ENCODE data around the gene FUNDC2.
A peak's percentile ranks its signal among the peaks of the same experiment; 100 is the strongest.

Gene FUNDC2

DNA sequence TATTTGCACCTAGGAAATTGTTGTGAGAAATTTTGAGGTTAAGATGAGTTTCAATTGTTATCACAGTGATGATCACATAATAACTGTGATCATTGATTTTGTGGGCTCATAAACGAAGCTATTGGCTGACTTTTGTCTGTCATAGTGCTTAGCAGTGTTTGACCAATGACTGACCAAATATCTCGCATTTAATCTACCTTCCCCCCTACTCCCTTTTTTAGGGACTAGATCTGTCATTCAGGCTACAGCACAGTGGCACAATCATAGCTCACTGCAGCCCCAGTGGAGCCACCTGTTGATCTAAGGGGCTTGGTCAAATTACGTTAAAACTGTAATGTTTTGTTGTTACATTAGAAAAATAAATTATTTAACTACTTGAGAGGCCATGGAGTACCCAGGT, 1.5 kb downstream of the FUNDC2 start:
- Histone ChIP-seq H3K36me3 (ENCODE audit: insufficient read depth, low read depth, low read length) (no peaks in the 10 kb centered on the region), H3K4me1 (ENCODE audit: insufficient read depth, low read length) (no peaks in the 10 kb centered on the region), H3K9ac (ENCODE audit: low read depth, low read length) (peak overlapping the region; percentile 95; the same call in 1 of the 2 replicates), H3K27ac (ENCODE audit: low read length) (no peak overlapping the region), H3K4me3 (ENCODE audit: low read length) (peak overlapping the region; percentile 96), H3K9me3 (ENCODE audit: insufficient read depth, low read depth, low read length) (no peaks in the 10 kb centered on the region), H3K27me3 (ENCODE audit: insufficient read depth, low read length) (no peaks in the 10 kb centered on the region)

DNA sequence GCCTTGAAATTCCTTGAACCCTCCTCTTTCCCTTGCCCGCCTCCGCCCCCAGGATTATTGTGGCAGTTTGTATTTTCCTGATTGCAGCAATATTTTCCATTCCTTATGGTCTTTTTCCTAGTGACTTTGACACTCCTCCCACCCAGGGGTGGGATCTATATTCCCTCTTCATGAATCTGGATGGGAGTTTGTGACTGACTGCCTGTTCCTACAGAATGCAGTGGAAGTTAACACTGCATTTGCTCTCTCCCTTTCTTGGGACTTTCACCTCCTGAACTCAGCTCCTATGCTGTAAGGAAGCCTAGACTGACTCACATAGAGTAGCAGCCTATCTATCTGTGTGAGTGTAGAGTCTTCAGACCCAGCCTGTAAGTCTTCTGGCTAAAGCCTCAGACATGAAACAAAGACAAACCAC, 2.2 kb downstream of the FUNDC2 start:
- Histone ChIP-seq H3K4me1 (ENCODE audit: insufficient read depth, low read length) (no peaks in the 10 kb centered on the region), H3K36me3 (ENCODE audit: insufficient read depth, low read depth, low read length) (no peaks in the 10 kb centered on the region; the same call in 1 of the 2 replicates), H3K9ac (ENCODE audit: low read depth, low read length) (no peak overlapping the region), H3K4me3 (ENCODE audit: low read length) (no peak overlapping the region), H3K27me3 (ENCODE audit: insufficient read depth, low read length) (no peaks in the 10 kb centered on the region), H3K27ac (ENCODE audit: low read length) (no peak overlapping the region), H3K9me3 (ENCODE audit: insufficient read depth, low read depth, low read length) (no peaks in the 10 kb centered on the region)

DNA sequence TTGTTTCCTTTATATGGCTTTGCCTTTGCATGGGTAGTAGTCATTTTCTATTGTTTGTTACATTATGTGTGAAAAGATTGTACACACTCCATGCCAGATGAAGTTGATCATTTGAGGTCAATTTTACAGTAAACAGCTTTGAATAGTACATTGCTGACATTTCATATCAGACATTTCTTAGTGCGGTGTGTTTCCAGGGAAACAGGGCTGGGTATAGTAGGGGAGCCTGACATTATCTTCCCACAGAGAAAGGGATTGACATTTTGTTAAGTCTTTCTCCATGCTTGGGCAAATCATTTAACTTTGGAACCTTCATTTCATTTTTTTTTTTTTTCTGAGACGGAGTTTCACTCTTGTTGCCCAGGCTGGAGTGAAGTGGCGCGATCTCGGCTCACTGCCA, 5.0 kb downstream of the FUNDC2 start:
- no peaks in the 10 kb centered on the region for H3K27me3 ChIP-seq (ENCODE audit: insufficient read depth, low read length)
- peaks cover 6% of the 10 kb centered on the region; the same call in 1 of the 2 replicates for H3K9me3 ChIP-seq (ENCODE audit: insufficient read depth, low read depth, low read length)

DNA sequence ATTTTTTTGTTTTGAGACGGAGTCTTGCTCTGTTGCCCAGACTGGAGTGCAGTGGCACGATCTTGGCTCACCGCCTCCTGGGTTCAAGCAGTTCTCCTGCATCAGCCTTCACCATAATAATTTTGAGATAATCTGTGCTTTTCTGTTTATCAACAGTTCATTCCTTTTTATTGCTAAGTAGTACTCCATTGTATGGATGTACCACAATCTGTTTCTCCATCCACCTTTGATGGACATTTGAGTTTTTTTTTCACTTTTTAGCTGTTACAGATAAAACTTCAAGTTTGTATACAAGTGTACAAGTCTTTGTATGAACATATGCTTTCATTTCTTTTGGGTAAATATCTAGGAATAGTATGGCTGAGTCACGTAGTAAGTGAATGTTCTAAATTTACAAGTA, 9.0 kb downstream of the FUNDC2 start:
- H3K9me3 ChIP-seq (ENCODE audit: insufficient read depth, low read depth, low read length): peaks cover 6% of the 10 kb centered on the region; the same call in 1 of the 2 replicates
- no peak overlapping the region for H3K4me3 ChIP-seq (ENCODE audit: low read length)
- peaks cover 10% of the 10 kb centered on the region; the same call in 1 of the 2 replicates for H3K36me3 ChIP-seq (ENCODE audit: insufficient read depth, low read depth, low read length)
- H3K9ac ChIP-seq (ENCODE audit: low read depth, low read length): no peak overlapping the region
- no peak overlapping the region for H3K27ac ChIP-seq (ENCODE audit: low read length)
- no peaks in the 10 kb centered on the region for H3K27me3 ChIP-seq (ENCODE audit: insufficient read depth, low read length)
- H3K4me1 ChIP-seq (ENCODE audit: insufficient read depth, low read length): no peaks in the 10 kb centered on the region

More for the DNA sequence above, 5.0 kb downstream of the FUNDC2 start:
- no peak overlapping the region for H3K27ac ChIP-seq (ENCODE audit: low read length)
- no peak overlapping the region for H3K4me3 ChIP-seq (ENCODE audit: low read length)
- H3K9ac ChIP-seq (ENCODE audit: low read depth, low read length): no peak overlapping the region
- H3K36me3 ChIP-seq (ENCODE audit: insufficient read depth, low read depth, low read length): peaks cover 10% of the 10 kb centered on the region; the same call in 1 of the 2 replicates
- no peaks in the 10 kb centered on the region for H3K4me1 ChIP-seq (ENCODE audit: insufficient read depth, low read length)

DNA sequence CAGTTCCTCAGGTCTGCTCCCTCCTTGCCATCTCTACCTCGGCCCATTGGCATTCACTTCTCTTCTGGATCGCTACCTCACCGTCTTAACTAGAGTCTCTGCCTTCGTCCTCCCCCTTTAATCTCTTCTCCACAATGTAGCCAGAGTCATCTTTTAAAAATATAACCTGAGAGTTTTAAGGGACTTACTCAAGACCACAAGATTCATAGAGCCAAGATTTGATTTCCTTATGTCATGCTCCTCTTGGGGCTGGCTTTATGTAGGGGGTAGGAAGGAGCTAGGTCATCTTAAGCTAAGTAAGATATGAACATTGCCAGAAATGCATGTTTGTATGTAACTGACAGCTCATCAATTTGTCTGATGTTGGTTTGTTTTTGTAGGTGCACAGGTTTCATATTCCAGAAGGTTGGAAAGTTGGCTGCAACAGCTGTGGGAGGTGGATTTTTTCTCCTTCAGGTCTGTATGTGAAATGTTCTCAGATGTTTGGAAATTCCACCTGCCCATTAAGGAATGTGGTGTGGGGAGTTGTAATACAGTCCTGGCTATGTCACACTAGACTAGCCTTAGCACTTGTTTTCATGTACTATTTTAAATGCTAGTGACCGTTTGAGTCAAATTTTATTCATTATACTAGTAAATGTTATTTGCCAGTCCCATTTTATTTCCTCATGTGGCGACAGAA, 19.6 kb downstream of the FUNDC2 start:
- H3K9me3 ChIP-seq (ENCODE audit: insufficient read depth, low read depth, low read length): no peaks in the 10 kb centered on the region
- H3K27ac ChIP-seq (ENCODE audit: low read length): no peak overlapping the region
- H3K4me1 ChIP-seq (ENCODE audit: insufficient read depth, low read length): no peaks in the 10 kb centered on the region; the same call in 1 of the 2 replicates
- H3K4me3 ChIP-seq (ENCODE audit: low read length): no peak overlapping the region
- H3K9ac ChIP-seq (ENCODE audit: low read depth, low read length): no peak overlapping the region
- H3K27me3 ChIP-seq (ENCODE audit: insufficient read depth, low read length): no peaks in the 10 kb centered on the region
- no peaks in the 10 kb centered on the region for H3K36me3 ChIP-seq (ENCODE audit: insufficient read depth, low read depth, low read length)

DNA sequence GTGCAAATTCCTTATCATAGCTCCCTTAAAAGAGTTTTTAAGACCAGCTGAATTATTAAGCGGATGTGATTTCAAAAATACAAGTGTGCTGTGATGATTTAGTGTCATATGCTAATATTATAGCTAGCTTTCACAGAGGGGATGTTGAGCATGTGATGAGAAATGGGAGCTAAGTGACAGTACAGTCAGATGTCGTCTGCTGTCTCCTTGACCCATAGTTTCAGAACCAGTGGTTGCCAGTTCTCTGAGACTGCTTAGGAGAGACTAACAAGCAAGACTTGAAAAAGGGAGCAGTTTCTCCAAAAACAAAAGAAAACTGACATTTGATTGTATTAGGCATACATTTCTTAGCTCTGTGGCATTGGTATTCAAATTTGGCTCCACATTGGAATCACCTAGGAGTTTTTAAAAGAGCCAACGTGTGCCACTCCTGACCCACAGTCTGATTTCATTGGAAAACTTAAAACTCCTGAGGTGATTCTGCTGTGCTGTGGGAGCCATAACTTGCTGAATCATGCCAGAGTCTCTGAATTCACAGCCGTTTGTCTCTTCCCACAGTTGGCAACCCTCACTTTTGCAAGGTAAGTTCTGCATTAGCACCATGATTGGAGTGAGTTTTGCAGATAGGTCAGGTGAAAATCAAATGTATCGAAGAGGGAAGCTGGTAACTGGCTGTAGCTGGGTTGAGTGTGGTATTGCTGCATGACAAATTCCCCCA, 20.3 kb downstream of the FUNDC2 start:
- Histone ChIP-seq H3K9me3 (ENCODE audit: insufficient read depth, low read depth, low read length) (no peaks in the 10 kb centered on the region), H3K27ac (ENCODE audit: low read length) (no peak overlapping the region), H3K4me1 (ENCODE audit: insufficient read depth, low read length) (no peaks in the 10 kb centered on the region; the same call in 1 of the 2 replicates), H3K9ac (ENCODE audit: low read depth, low read length) (no peak overlapping the region), H3K36me3 (ENCODE audit: insufficient read depth, low read depth, low read length) (peaks cover 4% of the 10 kb centered on the region; the same call in 1 of the 2 replicates), H3K27me3 (ENCODE audit: insufficient read depth, low read length) (no peaks in the 10 kb centered on the region), H3K4me3 (ENCODE audit: low read length) (no peak overlapping the region)

DNA sequence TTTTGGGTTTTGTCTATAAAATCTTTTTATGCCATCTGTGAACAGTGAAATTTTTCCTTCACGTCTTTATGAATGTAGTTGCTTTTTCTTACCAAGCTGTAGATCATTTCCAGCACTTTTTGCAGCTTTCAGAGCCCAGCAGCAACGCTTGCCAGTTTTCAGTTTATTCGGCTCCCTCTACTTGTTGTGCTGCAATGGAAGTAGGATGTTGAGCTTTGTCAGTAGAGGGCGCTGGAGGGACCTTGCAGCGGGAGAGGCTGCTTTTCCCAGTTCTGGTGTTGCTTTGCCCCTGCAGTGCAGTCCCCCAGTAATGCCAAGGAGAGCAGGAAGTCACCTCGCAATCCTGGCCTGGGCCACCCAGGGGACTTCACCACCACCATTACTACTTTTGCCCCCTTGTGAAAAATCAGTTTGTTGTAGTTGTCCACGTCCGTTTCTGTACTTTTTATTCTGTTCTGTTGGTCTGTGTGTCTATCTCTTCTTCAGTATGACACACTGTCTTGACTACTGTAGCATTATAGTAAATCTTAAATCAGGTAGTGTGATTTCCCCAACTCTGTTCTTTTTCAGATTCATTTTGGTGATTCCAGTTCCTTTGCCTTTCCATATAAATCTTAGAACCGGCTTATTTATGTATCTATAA, 22.5 kb downstream of the FUNDC2 start:
- Histone ChIP-seq H3K9me3 (ENCODE audit: insufficient read depth, low read depth, low read length) (no peaks in the 10 kb centered on the region), H3K36me3 (ENCODE audit: insufficient read depth, low read depth, low read length) (peaks cover 8% of the 10 kb centered on the region; the same call in 1 of the 2 replicates), H3K27ac (ENCODE audit: low read length) (no peak overlapping the region), H3K9ac (ENCODE audit: low read depth, low read length) (no peak overlapping the region), H3K4me1 (ENCODE audit: insufficient read depth, low read length) (no peaks in the 10 kb centered on the region; the same call in 1 of the 2 replicates), H3K4me3 (ENCODE audit: low read length) (no peak overlapping the region), H3K27me3 (ENCODE audit: insufficient read depth, low read length) (no peaks in the 10 kb centered on the region)

DNA sequence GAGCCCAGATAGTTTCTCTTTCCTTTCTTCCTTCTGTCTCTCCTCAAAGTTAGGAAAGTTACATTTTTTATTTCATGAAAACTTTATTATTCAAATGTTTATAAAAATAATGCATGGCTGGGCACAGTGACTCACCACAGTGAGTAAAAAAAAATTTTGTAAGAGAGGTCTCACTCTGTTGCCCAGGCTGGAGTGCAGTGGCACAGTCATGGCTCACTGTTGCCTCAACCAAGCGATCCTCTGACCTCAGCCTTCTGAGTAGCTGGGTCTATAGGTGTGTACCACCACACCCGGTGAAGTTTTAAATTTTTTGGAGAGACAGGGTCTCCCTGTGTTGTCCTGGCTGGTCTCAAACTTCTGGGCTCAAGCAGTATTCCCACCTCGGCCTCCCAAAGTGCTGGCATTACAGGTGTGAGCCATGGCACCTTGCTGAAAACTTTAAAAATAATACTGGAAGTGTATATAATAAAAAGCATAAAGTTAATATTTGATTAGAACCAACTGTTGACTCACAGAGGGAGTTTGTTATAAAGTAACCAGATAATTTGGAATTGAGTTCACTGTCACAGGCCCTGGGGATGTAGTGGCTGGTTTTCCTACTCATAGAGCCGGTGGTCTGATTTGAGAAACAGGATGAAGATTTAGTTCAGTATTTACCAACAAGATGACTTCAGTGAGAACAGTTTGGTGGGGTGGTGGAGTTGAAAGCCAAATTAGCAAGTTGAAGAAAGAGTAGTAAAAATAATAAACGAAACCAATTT, 26.3 kb downstream of the FUNDC2 start:
- Histone ChIP-seq H3K9ac (ENCODE audit: low read depth, low read length) (no peak overlapping the region), H3K9me3 (ENCODE audit: insufficient read depth, low read depth, low read length) (no peaks in the 10 kb centered on the region), H3K4me1 (ENCODE audit: insufficient read depth, low read length) (peaks cover 7% of the 10 kb centered on the region; the same call in 1 of the 2 replicates), H3K27ac (ENCODE audit: low read length) (no peak overlapping the region), H3K27me3 (ENCODE audit: insufficient read depth, low read length) (no peaks in the 10 kb centered on the region), H3K4me3 (ENCODE audit: low read length) (no peak overlapping the region), H3K36me3 (ENCODE audit: insufficient read depth, low read depth, low read length) (peaks cover 14% of the 10 kb centered on the region; the same call in 1 of the 2 replicates)

DNA sequence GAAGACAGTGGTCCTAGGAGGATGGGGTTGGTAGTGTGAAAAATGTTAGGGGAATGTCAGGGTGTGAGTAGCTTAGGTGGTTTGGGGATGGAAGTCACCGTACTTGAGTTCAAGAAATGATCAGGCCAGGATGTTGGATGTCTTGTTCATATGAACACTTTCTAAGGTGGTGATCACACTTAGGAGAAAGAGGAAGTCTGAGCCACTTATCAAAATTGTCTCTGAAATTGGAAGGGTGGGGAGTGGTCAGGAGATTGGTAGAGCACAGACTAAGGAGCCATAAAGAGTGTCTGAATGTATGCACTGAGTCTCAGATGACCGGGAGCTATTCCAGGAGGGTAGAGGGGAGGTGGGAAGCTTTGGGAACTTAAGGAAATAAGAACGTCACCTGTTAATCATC, 27.0 kb downstream of the FUNDC2 start:
- Histone ChIP-seq H3K4me3 (ENCODE audit: low read length) (no peak overlapping the region), H3K27me3 (ENCODE audit: insufficient read depth, low read length) (no peaks in the 10 kb centered on the region), H3K27ac (ENCODE audit: low read length) (no peak overlapping the region), H3K9me3 (ENCODE audit: insufficient read depth, low read depth, low read length) (no peaks in the 10 kb centered on the region), H3K4me1 (ENCODE audit: insufficient read depth, low read length) (peaks cover 7% of the 10 kb centered on the region; the same call in 1 of the 2 replicates), H3K36me3 (ENCODE audit: insufficient read depth, low read depth, low read length) (peaks cover 14% of the 10 kb centered on the region; the same call in 1 of the 2 replicates), H3K9ac (ENCODE audit: low read depth, low read length) (no peak overlapping the region)

DNA sequence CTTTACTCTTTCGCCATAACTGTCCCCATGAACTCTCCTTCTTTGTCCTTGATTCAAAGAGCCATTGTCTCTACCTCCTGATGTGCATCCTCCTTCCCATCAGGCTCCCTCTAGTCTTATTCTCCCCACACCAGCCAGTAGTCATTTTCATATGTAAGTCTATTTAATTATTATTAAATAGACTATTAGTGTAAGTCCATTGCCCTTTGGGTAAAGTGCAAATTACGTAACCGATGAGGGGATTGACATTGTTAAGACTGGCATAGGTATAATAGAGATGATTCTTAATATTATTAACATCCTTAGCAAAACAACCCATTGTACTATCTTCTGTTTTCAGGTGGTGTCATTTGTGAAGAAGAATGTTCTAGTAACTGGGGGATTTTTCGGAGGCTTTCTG, 27.6 kb downstream of the FUNDC2 start:
- Histone ChIP-seq H3K4me3 (ENCODE audit: low read length) (no peak overlapping the region), H3K27me3 (ENCODE audit: insufficient read depth, low read length) (no peaks in the 10 kb centered on the region), H3K9ac (ENCODE audit: low read depth, low read length) (no peak overlapping the region), H3K36me3 (ENCODE audit: insufficient read depth, low read depth, low read length) (peaks cover 14% of the 10 kb centered on the region; the same call in 1 of the 2 replicates), H3K27ac (ENCODE audit: low read length) (no peak overlapping the region), H3K4me1 (ENCODE audit: insufficient read depth, low read length) (peaks cover 7% of the 10 kb centered on the region; the same call in 1 of the 2 replicates), H3K9me3 (ENCODE audit: insufficient read depth, low read depth, low read length) (no peaks in the 10 kb centered on the region)

DNA sequence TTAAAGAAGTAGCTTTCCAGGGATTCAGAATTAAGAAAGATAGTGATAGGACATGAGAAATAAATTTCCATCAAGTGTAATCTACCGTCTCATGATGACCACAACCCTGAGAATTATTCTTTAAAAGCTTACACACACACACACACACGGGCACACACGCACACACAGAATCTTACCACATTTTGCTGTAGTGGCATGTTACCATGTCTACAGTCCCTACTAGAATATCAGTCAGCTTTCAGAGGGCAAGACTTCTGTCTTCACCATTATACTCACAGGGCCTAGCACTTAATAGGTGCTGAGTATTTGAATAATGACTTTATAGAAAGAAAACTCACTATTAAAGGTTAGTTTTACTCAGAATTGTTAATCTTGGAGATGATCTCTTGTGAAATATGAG, 28.9 kb downstream of the FUNDC2 start:
- Histone ChIP-seq H3K27me3 (ENCODE audit: insufficient read depth, low read length) (no peaks in the 10 kb centered on the region), H3K36me3 (ENCODE audit: insufficient read depth, low read depth, low read length) (peaks cover 14% of the 10 kb centered on the region; the same call in 1 of the 2 replicates), H3K27ac (ENCODE audit: low read length) (no peak overlapping the region), H3K9ac (ENCODE audit: low read depth, low read length) (no peak overlapping the region), H3K4me3 (ENCODE audit: low read length) (no peak overlapping the region), H3K4me1 (ENCODE audit: insufficient read depth, low read length) (peaks cover 7% of the 10 kb centered on the region; the same call in 1 of the 2 replicates), H3K9me3 (ENCODE audit: insufficient read depth, low read depth, low read length) (no peaks in the 10 kb centered on the region)
